B cell (primary cell): Measurements from ENCODE around the gene NUP160.

Source experiments
- CTCF ChIP-seq: fragments of 200-600 bp; IDR thresholded peaks from one replicate; pipeline ENCODE4 v1.8.0; 2022; ENCODE audit warnings: antibody characterized with exemption, mild to moderate bottlenecking
- EZH2 ChIP-seq: IDR thresholded peaks from 2 replicates; pipeline ENCODE4 v1.6.1; 2012; ENCODE audit warnings: borderline replicate concordance, low read depth, mild to moderate bottlenecking, moderate library complexity, low read length; ENCODE audit not compliant: insufficient read depth, poor library complexity, severe bottlenecking

- TF ChIP-seq CTCF = no peak
- no peak for TF ChIP-seq EZH2
Observed at GRCh38 chr11:47895035-47895434, 46.9 kb upstream of the NUP160 start.
